K562 (cell line): ENCODE data around the gene R3HDM2. TPM values are rescaled to one million over a fixed set of nuclear protein-coding genes. Genes with fewer than 3 reads are reported as not detected.

Experiments
- BMI1 ChIP-seq: fragments of 150-350 bp; IDR thresholded peaks from 2 replicates; pipeline ENCODE4 v1.6.1; 2014; ENCODE audit warnings: low read length
- CEBPB ChIP-seq: fragments of 450-650 bp; IDR thresholded peaks from 2 replicates; pipeline ENCODE4 v1.6.1; 2016; ENCODE audit warnings: missing genetic modification characterization, missing compliant biosample characterization
- EP400 ChIP-seq: fragments of 450-650 bp; IDR thresholded peaks from 2 replicates; pipeline ENCODE4 v1.6.1; 2017; ENCODE audit warnings: antibody characterized with exemption, mild to moderate bottlenecking, moderate library complexity
- ETV5 ChIP-seq: sonication (generic); formaldehyde crosslinking; IDR thresholded peaks from 2 replicates; pipeline ENCODE4 v1.4.0; 2020; ENCODE audit warnings: low read depth, mild to moderate bottlenecking, missing genetic modification reagents
- GTF2A2 ChIP-seq: IDR thresholded peaks from 2 replicates; pipeline ENCODE4 v1.6.1; 2016; ENCODE audit warnings: mild to moderate bottlenecking, missing genetic modification characterization, missing compliant biosample characterization
- ILF3 ChIP-seq: fragments of 450-650 bp; IDR thresholded peaks from 2 replicates; pipeline ENCODE4 v1.6.1; 2018; ENCODE audit warnings: antibody characterized with exemption, mild to moderate bottlenecking, moderate library complexity, borderline replicate concordance
- LCOR ChIP-seq: sonication (generic); formaldehyde crosslinking; IDR thresholded peaks from 2 replicates; pipeline ENCODE4 v1.8.0; 2022; ENCODE audit warnings: mild to moderate bottlenecking, missing genetic modification reagents
- NFRKB ChIP-seq: fragments of 450-650 bp; IDR thresholded peaks from 2 replicates; pipeline ENCODE4 v1.6.1; 2016; ENCODE audit warnings: low read depth
- POLR2G ChIP-seq: fragments of 200-400 bp; formaldehyde crosslinking; IDR thresholded peaks from 2 replicates; pipeline ENCODE4 v1.6.1; 2017; ENCODE audit warnings: low read depth, mild to moderate bottlenecking, antibody characterized with exemption, low read length, moderate library complexity
- PTRF ChIP-seq: fragments of 450-650 bp; IDR thresholded peaks from 2 replicates; pipeline ENCODE4 v1.6.1; 2016; ENCODE audit warnings: mild to moderate bottlenecking, missing genetic modification characterization, missing compliant biosample characterization
- RBBP5 ChIP-seq: fragments of 200-600 bp; sonication (generic); IDR thresholded peaks from 2 replicates; pipeline ENCODE4 v1.6.1; 2012; ENCODE audit warnings: borderline replicate concordance, mild to moderate bottlenecking, low read length, control low read depth, inconsistent platforms; ENCODE audit not compliant: insufficient read depth, poor library complexity, severe bottlenecking
- SIRT6 ChIP-seq: IDR thresholded peaks from one replicate; pipeline ENCODE4 v1.6.1; 2012; ENCODE audit warnings: low read depth, mild to moderate bottlenecking, control low read depth, inconsistent platforms, low read length, moderate library complexity
- SREBF2 ChIP-seq: sonication (generic); formaldehyde crosslinking; IDR thresholded peaks from 2 replicates; pipeline ENCODE4 v1.4.0; 2020; ENCODE audit warnings: mild to moderate bottlenecking, missing genetic modification reagents
- ZKSCAN8 ChIP-seq: fragments of 200-800 bp; sonication (Bioruptor generic); IDR thresholded peaks from 2 replicates; pipeline ENCODE4 v1.6.1; 2016; ENCODE audit warnings: missing genetic modification characterization, missing compliant biosample characterization
- ZNF165 ChIP-seq: fragments of 250-450 bp; sonication (Bioruptor Pico); IDR thresholded peaks from 2 replicates; pipeline ENCODE4 v1.4.0; 2020; ENCODE audit warnings: borderline replicate concordance
- ZNF175 ChIP-seq: fragments of 200-800 bp; sonication (Bioruptor generic); IDR thresholded peaks from 2 replicates; pipeline ENCODE4 v1.6.1; 2016; ENCODE audit warnings: low read depth, mild to moderate bottlenecking, missing genetic modification characterization, missing compliant biosample characterization
- ZNF75A ChIP-seq: fragments of 450-650 bp; formaldehyde crosslinking; IDR thresholded peaks from 2 replicates; pipeline ENCODE4 v1.4.0; 2020; ENCODE audit warnings: mild to moderate bottlenecking
- ZNF778 ChIP-seq: fragments of 450-650 bp; formaldehyde crosslinking; IDR thresholded peaks from 2 replicates; pipeline ENCODE4 v1.4.0; 2020; ENCODE audit warnings: mild to moderate bottlenecking, moderate library complexity
- ZSCAN29 ChIP-seq: fragments of 450-650 bp; IDR thresholded peaks from 2 replicates; pipeline ENCODE4 v1.6.1; 2017
- polyA plus RNA-seq, 8 experiments: library from polyadenylated mRNA; depleted of rRNA in 4 of 8; stranded (reverse) in 5 of 8; unstranded in 3 of 8; fragments of >200 nt; fragmentation: Nextera tagmentation in 2 of 8; fragmentation: Illumina TruSeq in 1 of 8; extraction: Ambion mirVana in 2 of 8; extraction: Trizol in 1 of 8; gene quantifications; 2 replicates each; pipeline versions ENCODE4 v1.2.1 to v1.2.3, GENCODE V29; 2011 to 2014; ENCODE audit warnings: inconsistent platforms in 1 of 8, missing spikeins in 1 of 8
- total RNA-seq, 7 experiments: library from RNA; depleted of rRNA in 6 of 7; stranded (reverse); fragments of >200 nt in 6 of 7; fragmentation: Illumina TruSeq in 2 of 7; extraction: Trizol in 2 of 7; gene quantifications; 2 replicates each; pipeline versions ENCODE4 v1.2.1 to v1.2.3, GENCODE V29; 2011 to 2021; ENCODE audit warnings: low replicate concordance in 1 of 7
- TF ChIP-seq, protein P1 (sequence below): fragments of 250-450 bp; sonication (Bioruptor Pico); IDR thresholded peaks from 2 replicates; pipeline ENCODE4 v1.8.0; 2022; ENCODE audit warnings: inconsistent platforms
- TF ChIP-seq, protein P2 (sequence below): fragments of 150-350 bp; IDR thresholded peaks from 2 replicates; pipeline ENCODE4 v1.6.1; 2014; ENCODE audit warnings: low read depth, mild to moderate bottlenecking, low read length, borderline replicate concordance
- TF ChIP-seq, protein P3 (sequence below): fragments of 250-450 bp; sonication (Bioruptor Pico); IDR thresholded peaks from 2 replicates; pipeline ENCODE4 v1.5.0; 2020; ENCODE audit warnings: mild to moderate bottlenecking, borderline replicate concordance

Gene R3HDM2
- total and polyA plus RNA-seq, 9 of the 15 experiments (the other 6 are each of a cell fraction or from before 2014, with no cell fraction given) = 3.3 to 18.8 (median 9.0) TPM

DNA sequence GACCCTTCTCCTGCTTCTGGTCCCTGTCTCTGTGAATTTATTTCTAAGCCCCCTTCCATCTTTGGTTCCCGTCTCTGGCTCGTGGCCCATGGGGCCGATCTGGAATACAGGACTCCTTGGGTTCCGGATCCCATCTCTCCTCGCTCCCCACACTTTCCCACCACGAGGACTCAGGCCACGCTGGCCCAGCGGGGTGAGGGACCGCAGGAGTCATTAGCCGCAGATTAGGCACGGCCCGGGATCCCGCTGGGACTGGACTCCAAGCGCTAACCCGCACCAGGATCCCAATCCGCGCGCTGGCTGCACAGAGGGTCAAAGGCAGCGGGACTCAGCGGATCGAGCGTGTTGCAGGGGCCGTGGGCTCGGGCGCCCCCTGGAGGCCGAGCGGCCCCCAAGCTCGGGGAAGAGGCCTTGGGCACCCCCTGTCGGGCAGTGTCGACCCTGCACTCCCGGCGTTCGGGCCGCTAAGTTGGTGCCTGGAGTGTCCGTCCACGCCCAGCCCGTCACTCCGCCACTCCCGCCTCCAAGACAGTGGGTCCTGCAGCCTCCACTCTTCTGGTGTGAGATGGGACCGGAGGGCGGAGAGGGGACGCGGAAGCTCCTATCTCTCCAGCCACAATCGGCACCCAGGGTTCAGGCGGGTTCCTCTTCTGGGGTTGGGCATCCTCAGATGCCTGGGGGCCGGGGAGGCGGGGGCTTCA, 191.8 kb downstream of the R3HDM2 start (continued):
- TF ChIP-seq ZNF75A (CRISPR knock-in tag) (no peak), CEBPB (tag) (no peak), LCOR (CRISPR knock-in tag) (peak; percentile 79), RBBP5 (no peak), ZKSCAN8 (CRISPR knock-in tag) (no peak), POLR2G (peak; percentile 74), BMI1 (no peak), ETV5 (no peak; the same call in 1 of the 2 replicates), PTRF (no peak), ZSCAN29 (no peak), EP400 (peak; percentile 33; the same call in 1 of the 2 replicates), ZNF175 (no peak), ZNF778 (CRISPR knock-in tag) (no peak), ZNF165 (CRISPR knock-in tag) (peak; percentile 17; the same call in 1 of the 2 replicates), SIRT6 (no peak), SREBF2 (no peak), NFRKB (no peak; the same call in 1 of the 2 replicates), GTF2A2 (tag) (no peak), ILF3 (no peak)
- TF ChIP-seq, protein P1, sequence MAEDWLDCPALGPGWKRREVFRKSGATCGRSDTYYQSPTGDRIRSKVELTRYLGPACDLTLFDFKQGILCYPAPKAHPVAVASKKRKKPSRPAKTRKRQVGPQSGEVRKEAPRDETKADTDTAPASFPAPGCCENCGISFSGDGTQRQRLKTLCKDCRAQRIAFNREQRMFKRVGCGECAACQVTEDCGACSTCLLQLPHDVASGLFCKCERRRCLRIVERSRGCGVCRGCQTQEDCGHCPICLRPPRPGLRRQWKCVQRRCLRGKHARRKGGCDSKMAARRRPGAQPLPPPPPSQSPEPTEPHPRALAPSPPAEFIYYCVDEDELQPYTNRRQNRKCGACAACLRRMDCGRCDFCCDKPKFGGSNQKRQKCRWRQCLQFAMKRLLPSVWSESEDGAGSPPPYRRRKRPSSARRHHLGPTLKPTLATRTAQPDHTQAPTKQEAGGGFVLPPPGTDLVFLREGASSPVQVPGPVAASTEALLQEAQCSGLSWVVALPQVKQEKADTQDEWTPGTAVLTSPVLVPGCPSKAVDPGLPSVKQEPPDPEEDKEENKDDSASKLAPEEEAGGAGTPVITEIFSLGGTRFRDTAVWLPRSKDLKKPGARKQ (CRISPR knock-in tag) = no peak; the same call in 1 of the 2 replicates
- TF ChIP-seq, protein P2, sequence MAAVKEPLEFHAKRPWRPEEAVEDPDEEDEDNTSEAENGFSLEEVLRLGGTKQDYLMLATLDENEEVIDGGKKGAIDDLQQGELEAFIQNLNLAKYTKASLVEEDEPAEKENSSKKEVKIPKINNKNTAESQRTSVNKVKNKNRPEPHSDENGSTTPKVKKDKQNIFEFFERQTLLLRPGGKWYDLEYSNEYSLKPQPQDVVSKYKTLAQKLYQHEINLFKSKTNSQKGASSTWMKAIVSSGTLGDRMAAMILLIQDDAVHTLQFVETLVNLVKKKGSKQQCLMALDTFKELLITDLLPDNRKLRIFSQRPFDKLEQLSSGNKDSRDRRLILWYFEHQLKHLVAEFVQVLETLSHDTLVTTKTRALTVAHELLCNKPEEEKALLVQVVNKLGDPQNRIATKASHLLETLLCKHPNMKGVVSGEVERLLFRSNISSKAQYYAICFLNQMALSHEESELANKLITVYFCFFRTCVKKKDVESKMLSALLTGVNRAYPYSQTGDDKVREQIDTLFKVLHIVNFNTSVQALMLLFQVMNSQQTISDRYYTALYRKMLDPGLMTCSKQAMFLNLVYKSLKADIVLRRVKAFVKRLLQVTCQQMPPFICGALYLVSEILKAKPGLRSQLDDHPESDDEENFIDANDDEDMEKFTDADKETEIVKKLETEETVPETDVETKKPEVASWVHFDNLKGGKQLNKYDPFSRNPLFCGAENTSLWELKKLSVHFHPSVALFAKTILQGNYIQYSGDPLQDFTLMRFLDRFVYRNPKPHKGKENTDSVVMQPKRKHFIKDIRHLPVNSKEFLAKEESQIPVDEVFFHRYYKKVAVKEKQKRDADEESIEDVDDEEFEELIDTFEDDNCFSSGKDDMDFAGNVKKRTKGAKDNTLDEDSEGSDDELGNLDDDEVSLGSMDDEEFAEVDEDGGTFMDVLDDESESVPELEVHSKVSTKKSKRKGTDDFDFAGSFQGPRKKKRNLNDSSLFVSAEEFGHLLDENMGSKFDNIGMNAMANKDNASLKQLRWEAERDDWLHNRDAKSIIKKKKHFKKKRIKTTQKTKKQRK = no peak
- TF ChIP-seq, protein P3, sequence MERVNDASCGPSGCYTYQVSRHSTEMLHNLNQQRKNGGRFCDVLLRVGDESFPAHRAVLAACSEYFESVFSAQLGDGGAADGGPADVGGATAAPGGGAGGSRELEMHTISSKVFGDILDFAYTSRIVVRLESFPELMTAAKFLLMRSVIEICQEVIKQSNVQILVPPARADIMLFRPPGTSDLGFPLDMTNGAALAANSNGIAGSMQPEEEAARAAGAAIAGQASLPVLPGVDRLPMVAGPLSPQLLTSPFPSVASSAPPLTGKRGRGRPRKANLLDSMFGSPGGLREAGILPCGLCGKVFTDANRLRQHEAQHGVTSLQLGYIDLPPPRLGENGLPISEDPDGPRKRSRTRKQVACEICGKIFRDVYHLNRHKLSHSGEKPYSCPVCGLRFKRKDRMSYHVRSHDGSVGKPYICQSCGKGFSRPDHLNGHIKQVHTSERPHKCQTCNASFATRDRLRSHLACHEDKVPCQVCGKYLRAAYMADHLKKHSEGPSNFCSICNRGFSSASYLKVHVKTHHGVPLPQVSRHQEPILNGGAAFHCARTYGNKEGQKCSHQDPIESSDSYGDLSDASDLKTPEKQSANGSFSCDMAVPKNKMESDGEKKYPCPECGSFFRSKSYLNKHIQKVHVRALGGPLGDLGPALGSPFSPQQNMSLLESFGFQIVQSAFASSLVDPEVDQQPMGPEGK (CRISPR knock-in tag) = no peak
